ENCODE results near the gene DNAI1. TPM values are rescaled to one million over a fixed set of nuclear protein-coding genes. Genes with fewer than 3 reads are reported as not detected.
"Not testable (repeated sequence)": the region's sequence is repeated elsewhere in the genome, so short reads cannot be mapped to it uniquely, and the experiment has no call there.

Gene DNAI1
- polyA plus RNA-seq, 1 donor = 0.24 TPM

DNA sequence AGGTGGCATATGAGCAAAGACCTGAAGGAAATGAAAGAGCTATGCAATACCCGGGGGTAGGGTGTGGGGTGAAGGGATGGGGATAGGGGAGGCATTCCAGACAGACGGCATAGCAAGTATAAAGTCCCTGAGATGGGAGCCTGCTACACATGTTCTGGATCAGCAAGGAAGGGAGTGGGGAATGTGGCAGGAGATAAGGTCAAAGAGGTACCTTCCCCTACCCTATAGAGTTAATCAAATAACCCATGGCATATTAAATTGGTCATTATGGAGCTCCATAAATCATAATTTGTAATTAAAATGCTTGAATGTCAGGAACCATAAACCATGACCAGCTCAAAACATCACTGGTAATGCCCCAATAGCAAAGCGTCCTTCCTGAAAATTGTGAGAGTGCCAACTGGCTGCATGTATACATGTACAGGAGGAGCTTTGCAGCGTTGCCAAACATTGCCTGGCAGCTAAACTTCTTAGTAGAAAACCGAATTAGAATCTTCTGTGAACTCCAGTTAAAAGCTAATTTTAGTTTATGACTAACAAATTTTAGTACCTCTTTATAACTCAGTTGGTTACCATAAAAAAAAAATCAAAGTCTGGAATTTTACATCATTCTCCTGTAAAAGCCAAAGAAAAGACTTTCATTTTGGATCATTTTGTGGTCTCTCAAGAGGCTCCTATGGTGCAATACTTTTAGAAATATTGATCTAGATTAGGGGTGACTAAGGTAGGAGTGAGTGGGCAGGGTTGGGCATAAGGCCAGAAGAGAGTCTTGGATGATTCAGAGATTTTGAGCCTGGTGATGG lies 4.7 kb downstream of the DNAI1 start:
- Histone ChIP-seq H3K9me3 (ENCODE audit: control insufficient read depth, low read depth, low read length) (no peaks in the 10 kb centered on the region), H3K27me3 (ENCODE audit: control insufficient read depth, insufficient read depth, low read length) (peaks cover 29% of the 10 kb centered on the region), H3K4me3 (ENCODE audit: low read length) (no peak overlapping the region), H3K27ac (ENCODE audit: low read length) (no peak overlapping the region), H3K36me3 (ENCODE audit: control insufficient read depth, insufficient read depth, low read length) (no peaks in the 10 kb centered on the region), H3K4me1 (ENCODE audit: control insufficient read depth, insufficient read depth, low read length) (peaks cover 4% of the 10 kb centered on the region)
- no CpG with 5 or more reads among the region's 5 CpGs for WGBS (ENCODE audit: insufficient coverage, low lambda C conversion rate)
- DNase-seq = no peak

DNA sequence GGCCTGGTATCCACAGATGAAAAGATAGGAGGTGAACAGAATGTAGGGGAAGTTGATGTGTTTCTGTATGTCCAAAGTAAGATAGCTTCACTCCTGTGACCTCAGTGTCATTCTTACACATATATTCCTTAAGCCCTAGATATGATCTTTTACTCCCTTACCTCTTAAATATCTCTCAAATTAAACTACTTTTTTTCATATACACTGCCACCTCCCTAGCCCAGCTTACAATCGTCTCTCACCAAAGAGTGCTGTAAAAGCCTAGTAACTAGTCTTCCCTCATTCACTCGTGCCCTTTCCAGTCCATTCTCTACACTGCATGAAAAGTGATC lies 5.3 kb downstream of the DNAI1 start:
- peaks cover 2% of the 10 kb centered on the region for H3K4me1 ChIP-seq (ENCODE audit: control insufficient read depth, insufficient read depth, low read length)
- no peak overlapping the region for H3K27ac ChIP-seq (ENCODE audit: low read length)
- H3K36me3 ChIP-seq (ENCODE audit: control insufficient read depth, insufficient read depth, low read length) = no peaks in the 10 kb centered on the region
- WGBS (ENCODE audit: insufficient coverage, low lambda C conversion rate) = no CpG with 5 or more reads among the region's 2 CpGs
- no peaks in the 10 kb centered on the region for H3K9me3 ChIP-seq (ENCODE audit: control insufficient read depth, low read depth, low read length)
- no peak overlapping the region for H3K4me3 ChIP-seq (ENCODE audit: low read length)
- no peak for DNase-seq
- H3K27me3 ChIP-seq (ENCODE audit: control insufficient read depth, insufficient read depth, low read length) = peaks cover 29% of the 10 kb centered on the region

DNA sequence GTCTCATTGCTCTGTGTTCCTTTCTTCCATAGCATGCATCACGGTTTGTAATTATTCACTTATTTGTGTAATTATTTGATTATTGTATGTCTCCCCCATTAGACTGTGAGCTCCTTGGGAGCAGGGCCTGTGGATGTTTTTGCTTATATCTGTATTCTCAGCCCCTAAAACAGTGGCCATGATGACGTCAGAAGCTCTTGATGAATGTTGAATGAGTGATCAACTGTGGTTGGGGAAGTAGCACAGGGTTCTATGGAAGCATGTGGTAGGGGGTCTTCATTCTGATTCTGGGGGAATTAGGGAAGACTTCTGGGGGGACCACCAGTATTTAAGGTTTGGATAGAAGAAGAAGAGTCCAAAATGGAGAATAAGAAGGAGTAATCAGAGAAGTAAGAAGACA lies 6.0 kb downstream of the DNAI1 start:
- Histone ChIP-seq H3K4me3 (ENCODE audit: low read length) (no peak overlapping the region), H3K27me3 (ENCODE audit: control insufficient read depth, insufficient read depth, low read length) (peaks cover 22% of the 10 kb centered on the region), H3K36me3 (ENCODE audit: control insufficient read depth, insufficient read depth, low read length) (no peaks in the 10 kb centered on the region), H3K4me1 (ENCODE audit: control insufficient read depth, insufficient read depth, low read length) (no peaks in the 10 kb centered on the region), H3K27ac (ENCODE audit: low read length) (no peak overlapping the region), H3K9me3 (ENCODE audit: control insufficient read depth, low read depth, low read length) (no peaks in the 10 kb centered on the region)
- no CpG with 5 or more reads among the region's 2 CpGs for whole genome bisulfite sequencing (ENCODE audit: insufficient coverage, low lambda C conversion rate)
- no peak for DNase-seq

DNA sequence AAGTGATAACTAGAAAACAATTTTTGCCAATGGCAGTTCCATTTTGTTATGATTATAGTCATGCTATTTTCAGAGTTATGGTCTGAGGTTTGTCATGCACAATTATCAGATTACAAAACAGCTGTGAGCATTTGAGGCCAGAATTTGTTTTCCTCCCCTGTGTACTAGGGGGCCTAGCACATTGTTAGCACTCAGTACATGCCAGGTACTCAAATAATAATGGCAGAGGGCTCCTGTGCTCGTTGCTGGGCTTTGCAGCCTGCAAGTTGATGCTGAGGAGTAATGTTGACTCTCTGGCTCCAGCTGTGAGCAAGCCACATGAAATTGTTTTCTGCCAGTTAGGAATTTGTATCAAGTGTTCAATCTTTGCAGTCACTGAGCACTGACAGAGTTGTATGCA lies 6.9 kb downstream of the DNAI1 start:
- no peak for DNase-seq
- Histone ChIP-seq H3K9me3 (ENCODE audit: control insufficient read depth, low read depth, low read length) (no peaks in the 10 kb centered on the region), H3K36me3 (ENCODE audit: control insufficient read depth, insufficient read depth, low read length) (no peaks in the 10 kb centered on the region), H3K27me3 (ENCODE audit: control insufficient read depth, insufficient read depth, low read length) (peaks cover 17% of the 10 kb centered on the region), H3K4me3 (ENCODE audit: low read length) (no peak overlapping the region), H3K4me1 (ENCODE audit: control insufficient read depth, insufficient read depth, low read length) (no peaks in the 10 kb centered on the region), H3K27ac (ENCODE audit: low read length) (no peak overlapping the region)
- WGBS (ENCODE audit: insufficient coverage, low lambda C conversion rate) = no CpG with 5 or more reads among the region's 1 CpG

DNA sequence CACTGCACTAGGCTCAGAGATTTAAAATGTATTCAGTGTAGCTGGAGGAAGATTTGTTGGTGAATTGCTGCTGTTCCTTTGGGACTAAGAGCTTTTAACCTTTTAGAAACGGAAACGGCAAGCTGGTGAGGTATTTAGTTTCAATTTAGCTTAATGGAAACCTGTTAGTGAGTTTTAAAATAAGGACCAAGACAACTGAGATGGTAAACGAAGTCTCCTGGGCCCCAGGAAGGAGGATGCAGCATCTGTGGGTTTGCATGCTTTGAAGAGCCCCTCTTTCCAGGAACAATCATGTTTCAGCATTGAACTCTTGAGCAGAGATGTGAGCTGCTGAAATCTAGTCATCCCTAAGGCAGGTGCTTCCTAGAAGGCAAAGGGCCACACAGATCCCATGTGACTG lies 16.5 kb downstream of the DNAI1 start:
- DNase-seq = no peak
- no peaks in the 10 kb centered on the region for H3K9me3 ChIP-seq (ENCODE audit: control insufficient read depth, low read depth, low read length)
- H3K27me3 ChIP-seq (ENCODE audit: control insufficient read depth, insufficient read depth, low read length) = peaks cover 6% of the 10 kb centered on the region
- no CpG with 5 or more reads among the region's 3 CpGs for WGBS (ENCODE audit: insufficient coverage, low lambda C conversion rate)
- no peaks in the 10 kb centered on the region for H3K4me1 ChIP-seq (ENCODE audit: control insufficient read depth, insufficient read depth, low read length)
- H3K36me3 ChIP-seq (ENCODE audit: control insufficient read depth, insufficient read depth, low read length) = no peaks in the 10 kb centered on the region
- no peak overlapping the region for H3K4me3 ChIP-seq (ENCODE audit: low read length)
- H3K27ac ChIP-seq (ENCODE audit: low read length) = no peak overlapping the region

DNA sequence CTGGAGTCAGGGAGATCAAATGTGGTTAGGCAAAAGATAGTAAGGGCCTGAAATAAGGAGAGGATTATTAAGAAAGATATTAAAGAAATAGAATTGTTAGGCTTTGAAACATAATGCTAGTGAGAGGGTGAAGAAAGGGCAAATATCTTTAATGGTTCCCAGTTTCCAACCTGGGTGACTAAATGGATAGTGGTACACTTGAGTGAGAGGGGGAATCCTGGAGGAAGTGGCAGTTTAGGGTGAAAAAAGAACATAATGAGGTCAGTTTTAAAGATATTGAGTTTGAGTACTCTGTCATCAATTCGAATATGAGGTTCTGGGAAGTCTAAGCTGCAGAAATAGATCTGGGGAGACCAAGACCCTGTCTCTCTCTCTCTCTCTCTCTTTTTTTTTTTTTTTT lies 18.9 kb downstream of the DNAI1 start:
- Histone ChIP-seq H3K4me3 (ENCODE audit: low read length) (no peak overlapping the region), H3K36me3 (ENCODE audit: control insufficient read depth, insufficient read depth, low read length) (no peaks in the 10 kb centered on the region), H3K27ac (ENCODE audit: low read length) (no peak overlapping the region), H3K9me3 (ENCODE audit: control insufficient read depth, low read depth, low read length) (no peaks in the 10 kb centered on the region), H3K27me3 (ENCODE audit: control insufficient read depth, insufficient read depth, low read length) (peaks cover 6% of the 10 kb centered on the region), H3K4me1 (ENCODE audit: control insufficient read depth, insufficient read depth, low read length) (no peaks in the 10 kb centered on the region)
- no peak for DNase-seq
- no CpG with 5 or more reads among the region's 1 CpG for WGBS (ENCODE audit: insufficient coverage, low lambda C conversion rate)

DNA sequence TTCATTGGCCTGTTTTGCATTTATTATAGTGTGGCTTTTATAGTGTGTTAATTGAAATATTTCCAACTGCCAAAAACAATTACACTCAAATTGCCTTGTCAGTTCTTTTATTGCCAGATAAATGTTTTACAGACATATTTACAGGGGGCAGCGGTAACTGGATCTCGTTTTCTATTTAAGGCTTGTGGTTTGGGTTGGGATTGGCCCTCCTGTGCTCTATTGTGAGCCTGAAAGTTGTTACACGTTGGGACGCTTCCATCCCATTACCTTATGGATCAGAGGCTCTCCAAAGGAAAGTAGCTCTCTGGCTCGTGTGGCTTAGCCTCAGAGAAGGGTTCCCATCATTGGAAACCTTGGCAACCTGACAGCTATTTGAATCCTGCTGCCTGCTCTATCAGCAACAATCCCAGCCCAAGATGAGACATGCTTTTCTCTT lies 20.8 kb downstream of the DNAI1 start:
- Histone ChIP-seq H3K36me3 (ENCODE audit: control insufficient read depth, insufficient read depth, low read length) (no peaks in the 10 kb centered on the region), H3K4me3 (ENCODE audit: low read length) (no peak overlapping the region), H3K27me3 (ENCODE audit: control insufficient read depth, insufficient read depth, low read length) (peaks cover 6% of the 10 kb centered on the region), H3K9me3 (ENCODE audit: control insufficient read depth, low read depth, low read length) (no peaks in the 10 kb centered on the region), H3K27ac (ENCODE audit: low read length) (no peak overlapping the region), H3K4me1 (ENCODE audit: control insufficient read depth, insufficient read depth, low read length) (no peaks in the 10 kb centered on the region)
- WGBS (ENCODE audit: insufficient coverage, low lambda C conversion rate) = no CpG with 5 or more reads among the region's 5 CpGs
- no peak for DNase-seq

DNA sequence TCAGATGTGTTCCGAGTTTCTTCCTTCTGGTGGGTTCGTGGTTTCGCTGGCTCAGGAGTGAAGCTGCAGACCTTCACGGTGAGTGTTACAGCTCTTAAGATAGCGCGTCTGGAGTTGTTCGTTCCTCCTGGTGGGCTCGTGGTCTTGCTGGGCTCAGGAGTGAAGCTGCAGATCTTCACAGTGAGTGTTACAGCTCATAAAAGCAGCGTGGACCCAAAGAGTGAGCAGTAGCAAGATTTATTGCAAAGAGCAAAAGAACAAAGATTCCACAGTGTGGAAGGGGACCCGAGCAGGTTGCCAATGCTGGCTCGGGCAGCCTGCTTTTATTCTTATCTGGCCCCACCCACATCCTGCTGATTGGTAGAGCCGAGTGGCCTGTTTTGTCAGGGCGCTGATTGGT lies 23.0 kb downstream of the DNAI1 start:
- not testable (repeated sequence) for DNase-seq; H3K9me3 ChIP-seq (ENCODE audit: control insufficient read depth, low read depth, low read length); H3K27me3 ChIP-seq (ENCODE audit: control insufficient read depth, insufficient read depth, low read length); H3K27ac ChIP-seq (ENCODE audit: low read length); H3K36me3 ChIP-seq (ENCODE audit: control insufficient read depth, insufficient read depth, low read length); H3K4me1 ChIP-seq (ENCODE audit: control insufficient read depth, insufficient read depth, low read length); H3K4me3 ChIP-seq (ENCODE audit: low read length)
- no CpG with 5 or more reads among the region's 13 CpGs for WGBS (ENCODE audit: insufficient coverage, low lambda C conversion rate)

DNA sequence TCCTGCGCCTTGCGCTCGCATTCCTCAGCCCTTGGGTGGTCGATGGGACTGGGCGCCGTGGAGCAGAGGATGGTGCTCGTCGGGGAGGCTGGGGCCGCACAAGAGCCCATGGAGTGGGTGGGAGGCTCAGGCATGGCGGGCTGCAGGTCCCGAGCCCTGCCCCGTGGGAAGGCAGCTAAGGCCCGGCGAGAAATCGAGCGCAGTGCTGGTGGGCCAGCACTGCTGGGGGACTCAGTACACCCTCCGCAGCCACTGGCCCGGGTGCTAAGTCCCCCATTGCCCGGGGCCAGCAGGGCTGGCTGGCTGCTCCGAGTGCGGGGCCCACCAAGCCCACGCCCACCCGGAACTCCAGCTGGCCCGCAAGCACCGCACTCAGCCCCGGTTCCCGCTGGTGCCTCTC lies 24.1 kb downstream of the DNAI1 start:
- H3K27me3 ChIP-seq (ENCODE audit: control insufficient read depth, insufficient read depth, low read length); H3K27ac ChIP-seq (ENCODE audit: low read length); H3K36me3 ChIP-seq (ENCODE audit: control insufficient read depth, insufficient read depth, low read length); H3K9me3 ChIP-seq (ENCODE audit: control insufficient read depth, low read depth, low read length); H3K4me3 ChIP-seq (ENCODE audit: low read length); H3K4me1 ChIP-seq (ENCODE audit: control insufficient read depth, insufficient read depth, low read length); DNase-seq: not testable (repeated sequence)
- no CpG with 5 or more reads among the region's 27 CpGs for WGBS (ENCODE audit: insufficient coverage, low lambda C conversion rate)

DNA sequence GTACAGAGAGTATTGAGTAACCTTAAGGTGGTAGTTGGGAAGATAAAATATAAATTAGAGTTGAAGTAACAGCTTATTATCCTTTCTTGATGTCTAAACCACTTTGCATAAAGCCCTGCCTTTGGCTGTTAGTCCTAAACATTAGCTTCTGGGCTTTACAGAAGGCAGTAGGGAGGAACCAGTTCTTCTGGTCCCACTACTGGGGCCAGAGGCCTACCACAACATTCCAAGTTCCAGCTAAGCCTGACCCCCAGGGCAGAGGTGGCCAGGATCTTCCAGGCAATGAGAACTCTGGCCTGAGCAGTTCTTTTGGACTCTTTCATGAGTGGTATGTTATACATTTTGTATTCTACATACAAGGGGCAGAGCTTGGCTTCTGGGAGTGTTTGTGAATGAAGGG lies 26.1 kb downstream of the DNAI1 start:
- H3K4me1 ChIP-seq (ENCODE audit: control insufficient read depth, insufficient read depth, low read length) = no peaks in the 10 kb centered on the region
- H3K27ac ChIP-seq (ENCODE audit: low read length) = no peak overlapping the region
- peaks cover 9% of the 10 kb centered on the region for H3K27me3 ChIP-seq (ENCODE audit: control insufficient read depth, insufficient read depth, low read length)
- no peak overlapping the region for H3K4me3 ChIP-seq (ENCODE audit: low read length)
- no peaks in the 10 kb centered on the region for H3K9me3 ChIP-seq (ENCODE audit: control insufficient read depth, low read depth, low read length)
- no peak for DNase-seq
- no peaks in the 10 kb centered on the region for H3K36me3 ChIP-seq (ENCODE audit: control insufficient read depth, insufficient read depth, low read length)

DNA sequence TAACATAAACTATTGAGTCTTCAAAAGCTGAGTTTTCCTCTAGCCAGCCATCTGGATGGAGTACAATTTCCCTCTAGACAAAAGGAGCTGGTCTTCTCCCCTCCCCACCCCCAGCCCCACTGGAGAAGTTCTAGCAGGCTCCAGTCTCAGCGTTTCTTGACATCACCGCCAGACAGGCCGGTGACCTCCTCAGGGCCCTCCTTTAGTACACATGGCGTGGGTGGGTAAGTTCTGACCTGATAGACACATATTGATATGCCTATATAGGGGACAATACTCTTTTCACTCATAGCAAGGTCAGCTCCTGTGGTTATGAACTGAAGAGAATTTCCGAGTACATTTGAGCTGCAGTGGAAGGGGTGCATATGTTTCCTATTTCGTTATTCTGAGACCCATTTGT lies 27.2 kb downstream of the DNAI1 start:
- no peak overlapping the region for H3K4me3 ChIP-seq (ENCODE audit: low read length)
- DNase-seq = no peak

More for the DNA sequence above, 27.2 kb downstream of the DNAI1 start:
- Histone ChIP-seq H3K27me3 (ENCODE audit: control insufficient read depth, insufficient read depth, low read length) (peaks cover 13% of the 10 kb centered on the region), H3K27ac (ENCODE audit: low read length) (no peak overlapping the region), H3K9me3 (ENCODE audit: control insufficient read depth, low read depth, low read length) (no peaks in the 10 kb centered on the region), H3K4me1 (ENCODE audit: control insufficient read depth, insufficient read depth, low read length) (no peaks in the 10 kb centered on the region), H3K36me3 (ENCODE audit: control insufficient read depth, insufficient read depth, low read length) (no peaks in the 10 kb centered on the region)
- WGBS (ENCODE audit: insufficient coverage, low lambda C conversion rate) = no CpG with 5 or more reads among the region's 6 CpGs
